T-helper 9 cell (primary cell): ENCODE data around the gene GTF3A.

ENCODE experiments used
- DNase-seq: peaks from one replicate; pipeline ENCODE4 v3.0.0-alpha.2; 2020

Gene GTF3A

DNA sequence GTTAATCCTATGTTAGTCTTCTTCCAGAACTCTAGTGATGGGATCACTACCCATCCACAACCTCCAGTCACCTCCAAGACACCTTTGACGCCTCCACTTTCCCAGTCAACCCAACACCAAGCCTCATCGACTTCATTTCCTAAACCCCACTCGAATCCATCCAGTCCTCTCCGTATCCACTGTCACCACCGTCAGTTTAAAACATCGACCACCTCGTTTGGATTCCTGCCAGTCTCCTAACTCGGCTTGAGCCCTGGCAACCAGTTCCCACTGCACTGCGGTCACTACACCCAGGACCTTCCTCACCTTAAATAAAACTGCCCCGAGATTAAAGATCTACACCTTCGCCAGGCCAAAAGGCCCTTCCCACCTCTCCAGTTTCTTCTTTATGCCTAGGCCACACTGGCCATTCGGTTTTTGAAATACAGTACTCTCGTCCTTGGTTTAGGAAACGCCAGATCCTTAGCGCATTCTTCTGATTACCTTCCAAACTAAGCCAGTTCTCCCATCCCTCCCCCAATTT, 24.7 kb downstream of the GTF3A start:
- no peak for DNase-seq

DNA sequence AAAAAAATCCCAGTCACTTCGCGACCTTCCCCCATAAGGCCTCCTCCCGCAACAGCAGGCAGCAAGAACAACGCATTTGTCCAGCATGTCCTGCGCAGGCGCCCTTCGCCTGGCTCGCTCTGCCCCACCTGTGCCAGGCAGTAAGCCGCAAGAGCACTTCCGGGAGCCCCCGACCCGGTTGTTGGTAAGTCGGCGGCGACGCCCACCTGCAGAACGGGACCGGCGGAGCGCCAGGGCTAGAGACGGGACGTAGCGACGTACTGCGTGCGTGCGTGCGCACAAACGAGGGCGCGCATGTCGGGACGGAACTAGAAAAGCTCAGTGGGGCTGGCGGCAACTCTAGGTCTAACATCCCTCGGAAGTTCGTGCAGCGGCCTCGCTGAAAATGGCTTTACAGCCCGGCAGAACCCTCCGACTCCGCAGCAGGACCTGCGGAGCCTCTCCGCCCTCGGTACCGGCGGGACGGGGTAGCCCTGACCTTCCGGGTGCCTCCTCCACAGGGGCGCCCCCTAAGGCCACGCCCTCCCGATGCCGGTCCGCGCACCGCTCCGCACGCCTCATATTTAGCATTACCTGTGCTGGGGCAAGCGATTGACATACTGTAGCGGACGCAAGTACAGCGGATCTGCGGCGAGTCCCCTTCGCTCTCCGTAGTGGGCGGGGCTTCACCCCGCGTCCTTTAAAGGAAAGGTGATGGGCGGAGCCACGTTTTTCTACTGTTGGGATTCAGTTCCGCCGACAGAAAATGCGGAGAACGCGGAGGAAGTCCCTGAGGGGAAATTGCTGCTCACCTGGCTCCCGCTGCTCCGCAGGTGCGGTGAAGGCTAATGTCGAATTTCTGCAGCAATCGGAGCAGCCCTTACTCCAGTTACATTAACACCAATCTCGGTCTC, 25.8 kb downstream of the GTF3A start, which contains the start of gene MTIF3:
MTIF3 (minus strand) TSS at position 629 of the 893 bp plus-strand sequence. CDS start 10,116 bp downstream, outside the sequence.
- peak; percentile 95 for DNase-seq

DNA sequence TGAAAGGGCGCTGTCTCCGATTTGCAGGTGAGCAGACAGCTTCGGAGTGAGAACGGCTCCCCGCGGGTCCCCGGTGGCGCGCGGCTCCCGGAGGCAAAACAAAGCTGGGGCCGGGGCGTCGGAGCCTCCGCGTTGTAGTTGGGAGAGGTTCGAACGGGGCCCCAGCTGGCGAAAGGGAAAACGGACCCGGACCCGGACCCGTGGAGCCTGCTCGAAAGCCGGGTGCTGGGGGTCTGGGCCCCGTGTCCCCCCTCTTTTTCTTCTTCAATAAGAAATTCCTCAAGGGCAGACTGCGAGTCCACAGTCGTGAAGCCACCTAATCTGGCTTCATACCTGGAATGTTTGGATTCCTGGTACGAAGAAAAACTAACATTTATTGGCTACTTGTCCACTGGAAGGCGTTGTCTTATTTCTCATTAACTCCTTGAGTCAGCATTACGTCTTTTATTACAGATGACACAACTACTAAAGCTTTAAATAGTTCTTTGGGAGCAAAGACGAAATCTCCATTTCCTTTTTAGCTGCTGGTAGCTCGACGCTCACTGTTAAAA, 26.6 kb downstream of the GTF3A start:
- DNase-seq, result peak; percentile 44

GRCh38 chr13:27455331-27455855, 31.0 kb downstream of the GTF3A start:
- DNase-seq, result no peak

DNA sequence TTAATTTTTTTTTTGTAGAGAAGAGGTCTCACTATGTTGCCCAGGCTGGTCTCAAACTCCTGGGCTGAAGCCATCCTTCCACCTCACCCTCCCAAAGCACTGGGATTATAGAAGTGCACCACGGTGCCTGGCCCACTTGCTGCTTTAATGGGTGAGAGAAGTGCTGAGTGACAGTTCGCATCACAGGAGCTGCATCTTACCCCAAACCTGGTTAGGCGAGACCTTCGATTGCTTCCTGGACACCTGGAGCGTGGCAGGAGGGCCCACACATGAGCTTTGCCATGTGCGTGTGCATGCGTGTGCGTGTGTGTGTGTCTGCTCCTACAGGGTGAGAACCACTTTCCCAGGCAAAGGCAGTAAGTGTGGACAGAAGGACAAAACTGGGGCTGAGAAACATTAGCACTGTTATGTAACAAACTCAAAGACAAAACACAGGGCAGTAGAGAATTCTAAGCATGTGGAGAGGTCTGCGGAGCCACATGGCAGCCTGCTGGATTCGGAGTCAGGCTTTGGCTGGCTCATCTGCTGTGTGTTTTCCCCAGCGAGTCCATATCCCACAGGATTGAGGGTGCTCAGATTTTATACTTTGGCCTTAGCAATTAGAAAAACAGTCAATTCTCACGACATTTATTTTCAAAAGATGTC, 37.6 kb downstream of the GTF3A start:
- DNase-seq, result no peak

- no peak for DNase-seq
These were observed 39.1 kb downstream of the GTF3A start for GRCh38 chr13:27463500-27463899.

DNA sequence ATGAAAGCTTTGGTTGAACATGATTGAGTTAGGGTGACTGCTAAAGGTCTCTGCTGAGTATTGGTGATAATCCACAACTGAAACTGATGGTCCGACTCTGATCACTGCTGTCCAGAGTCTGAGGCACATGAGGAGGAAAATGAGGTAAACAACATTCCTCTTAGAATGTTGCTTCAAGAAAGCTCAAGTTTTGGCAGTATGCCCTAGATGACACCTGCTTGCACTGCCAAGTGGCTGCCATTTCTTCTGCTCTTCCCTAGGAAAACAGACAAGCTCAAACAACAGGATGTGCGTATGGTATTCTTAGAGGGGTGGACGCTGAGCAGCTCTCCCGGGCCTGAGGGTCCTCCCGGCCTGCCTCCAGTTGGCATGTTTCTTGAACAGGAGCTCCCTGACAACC, 41.2 kb downstream of the GTF3A start:
- DNase-seq, result no peak

GRCh38 chr13:27466513-27466912, 42.1 kb downstream of the GTF3A start:
- DNase-seq, result no peak

DNA sequence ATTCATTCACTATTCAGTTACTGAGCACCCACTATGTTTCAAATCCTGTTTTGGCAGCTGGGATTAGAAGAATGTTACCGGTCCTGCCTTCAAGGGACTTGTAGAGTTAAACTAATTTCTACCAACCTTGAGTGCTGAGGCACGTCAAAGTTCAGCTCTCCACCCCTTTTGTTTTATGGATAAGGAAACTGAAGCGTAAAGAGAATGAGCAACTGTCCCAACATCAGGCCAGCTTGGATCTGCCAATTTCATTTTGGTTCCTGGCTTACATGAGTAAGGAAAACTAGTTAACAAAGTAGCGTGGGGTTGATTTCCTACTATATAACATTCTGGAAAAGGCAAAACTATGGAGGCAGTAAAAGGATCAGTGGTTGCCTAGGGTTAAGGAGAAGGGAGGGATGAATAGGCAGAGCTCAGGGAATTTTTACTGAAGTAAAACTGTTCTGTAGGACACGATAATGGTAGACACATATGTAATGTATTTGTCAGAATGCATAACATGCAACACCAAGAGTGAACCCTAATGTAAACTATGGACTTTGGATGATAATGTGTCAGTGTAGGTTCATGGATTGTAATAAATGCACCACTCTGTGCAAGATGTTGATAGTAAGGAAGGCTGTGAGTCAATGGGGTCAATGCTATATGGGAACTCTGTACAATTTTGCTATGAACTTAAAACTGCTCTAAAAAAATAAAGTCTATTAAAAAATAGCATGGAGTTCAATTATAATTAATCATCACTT, 45.8 kb downstream of the GTF3A start:
- no peak for DNase-seq

- DNase-seq, result no peak
These were observed 48.0 kb downstream of the GTF3A start for GRCh38 chr13:27472441-27472840.

GRCh38 chr13:27472941-27473340, 48.5 kb downstream of the GTF3A start:
- DNase-seq, result no peak

DNA sequence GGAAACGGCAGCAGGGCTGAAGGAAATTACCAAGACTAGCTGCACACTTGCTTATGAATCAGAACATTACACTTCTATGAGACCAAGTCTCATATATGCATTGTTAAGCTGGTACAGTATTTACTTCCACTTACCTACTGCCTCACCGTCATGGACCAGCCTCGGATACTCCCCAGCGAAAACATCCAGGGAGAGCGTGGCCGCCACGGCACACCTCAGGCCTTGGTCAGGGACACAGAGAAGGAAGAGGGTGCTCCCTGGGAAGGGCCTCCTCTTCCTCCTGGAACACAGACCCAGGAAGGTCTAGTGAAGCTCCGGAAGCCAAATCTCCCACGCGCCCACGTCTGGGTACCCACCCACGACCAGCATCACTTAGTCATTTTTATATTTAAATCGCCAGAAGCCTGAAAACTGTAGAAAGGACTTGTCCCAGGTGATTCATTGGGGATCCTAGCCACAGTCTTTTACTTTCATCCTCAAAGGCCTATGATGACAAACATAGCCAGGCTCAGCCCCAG, 50.4 kb downstream of the GTF3A start:
- no peak for DNase-seq

- DNase-seq, result no peak
These were observed 52.7 kb downstream of the GTF3A start for GRCh38 chr13:27476943-27477703.

- no peak for DNase-seq
These were observed 57.3 kb downstream of the GTF3A start for GRCh38 chr13:27481766-27482165.

GRCh38 chr13:27482983-27483382, 58.6 kb downstream of the GTF3A start:
- DNase-seq, result no peak

DNA sequence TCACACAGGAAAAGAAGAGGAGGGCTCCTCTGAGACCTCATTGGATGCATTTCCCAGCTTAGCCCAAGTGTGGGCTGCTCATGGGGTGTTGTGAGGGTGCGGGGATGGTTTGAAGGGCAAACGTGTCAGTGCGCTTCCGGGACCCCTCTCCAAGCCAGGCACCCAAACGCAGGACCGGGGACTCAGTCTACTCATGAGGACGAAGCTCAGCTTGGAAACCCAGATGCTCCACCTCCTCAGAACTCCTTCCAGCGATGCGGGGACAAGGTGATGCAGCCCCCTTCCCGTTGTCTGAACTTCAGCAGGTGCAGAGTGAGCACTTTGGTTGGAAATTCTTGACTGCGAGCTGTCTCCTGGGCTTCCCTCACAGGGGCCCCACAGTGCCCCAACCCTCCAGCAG, 59.0 kb downstream of the GTF3A start:
- DNase-seq, result no peak
